Left lung (tissue), 10 donors: Measurements from ENCODE around the gene HIVEP1. TPM values are rescaled to one million over a fixed set of nuclear protein-coding genes. Genes with fewer than 3 reads are reported as not detected.
A peak's percentile ranks its signal among the peaks of the same experiment; 100 is the strongest.

Experiments used
- ATAC-seq: fragments of 200-7000 bp; cut with Tn5 transposase; one replicate; pipeline ENCODE4 v1.9.1; 2020; ENCODE audit warnings: moderate library complexity
- DNase-seq, 4 donors: peaks; one replicate each; pipeline ENCODE4 v3.0.0-alpha.2; 2013 to 2020
- H3K27ac ChIP-seq, 2 donors: fragments of 200-600 bp; sonication (generic) in 1 of 2; one replicate each; pipeline versions ENCODE4 v1.5.0 to v1.8.0; 2020 to 2021
- H3K27me3 ChIP-seq, 2 donors: fragments of 200-600 bp; sonication (generic) in 1 of 2; one replicate each; pipeline versions ENCODE4 v1.5.0 to v1.8.0; 2020 to 2021
- H3K36me3 ChIP-seq, 2 donors: fragments of 200-600 bp; sonication (generic) in 1 of 2; one replicate each; pipeline versions ENCODE4 v1.5.0 to v1.8.0; 2020 to 2021
- H3K4me1 ChIP-seq, 2 donors: fragments of 200-600 bp; one replicate each; pipeline ENCODE4 v1.8.0; 2021
- H3K4me3 ChIP-seq, 2 donors: fragments of 200-600 bp; sonication (generic) in 1 of 2; one replicate each; pipeline versions ENCODE4 v1.5.0 to v1.8.0; 2020 to 2021; ENCODE audit warnings: mild to moderate bottlenecking in 1 of 2
- H3K9me3 ChIP-seq, 2 donors: fragments of 200-600 bp; sonication (generic) in 1 of 2; one replicate each; pipeline versions ENCODE4 v1.5.0 to v1.8.0; 2020 to 2021
- intact Hi-C, 2 donors: fragments of 100-400 bp; cut with DNase I; formaldehyde crosslinking; loops; one replicate each; pipeline versions ENCODE4 v1.11.2 to v1.14.2; 2022
- polyA plus RNA-seq, 6 donors: library from polyadenylated mRNA; unstranded; fragments of 120-200 nt; gene quantifications; one replicate each; pipeline ENCODE4 v1.2.1, GENCODE V29; 2013; ENCODE audit not compliant: insufficient read length in 6 of 6
- total RNA-seq, 2 donors: library from RNA; stranded (reverse); fragmentation: NEBNext Ultra II Directional; extraction: Animal tissue kit (Norgen Biotek cat#: 25700); gene quantifications; one replicate each; pipeline ENCODE4 v1.2.1, GENCODE V29; 2021
- TF ChIP-seq, protein P1 (sequence below), 2 donors: fragments of 200-600 bp; sonication (generic) in 1 of 2; IDR thresholded peaks; one replicate each; pipeline versions ENCODE4 v1.5.0 to v1.8.0; 2021; ENCODE audit warnings: antibody characterized with exemption in 2 of 2
- donor health status: DM: no; HTN: yes; CAD: no.
- donor health status: DM: no; HTN: no; CAD: no.

The HIVEP1 gene
- total and polyA plus RNA-seq, 8 donors = 24.1 to 35.9 (median 29.0) TPM

DNA sequence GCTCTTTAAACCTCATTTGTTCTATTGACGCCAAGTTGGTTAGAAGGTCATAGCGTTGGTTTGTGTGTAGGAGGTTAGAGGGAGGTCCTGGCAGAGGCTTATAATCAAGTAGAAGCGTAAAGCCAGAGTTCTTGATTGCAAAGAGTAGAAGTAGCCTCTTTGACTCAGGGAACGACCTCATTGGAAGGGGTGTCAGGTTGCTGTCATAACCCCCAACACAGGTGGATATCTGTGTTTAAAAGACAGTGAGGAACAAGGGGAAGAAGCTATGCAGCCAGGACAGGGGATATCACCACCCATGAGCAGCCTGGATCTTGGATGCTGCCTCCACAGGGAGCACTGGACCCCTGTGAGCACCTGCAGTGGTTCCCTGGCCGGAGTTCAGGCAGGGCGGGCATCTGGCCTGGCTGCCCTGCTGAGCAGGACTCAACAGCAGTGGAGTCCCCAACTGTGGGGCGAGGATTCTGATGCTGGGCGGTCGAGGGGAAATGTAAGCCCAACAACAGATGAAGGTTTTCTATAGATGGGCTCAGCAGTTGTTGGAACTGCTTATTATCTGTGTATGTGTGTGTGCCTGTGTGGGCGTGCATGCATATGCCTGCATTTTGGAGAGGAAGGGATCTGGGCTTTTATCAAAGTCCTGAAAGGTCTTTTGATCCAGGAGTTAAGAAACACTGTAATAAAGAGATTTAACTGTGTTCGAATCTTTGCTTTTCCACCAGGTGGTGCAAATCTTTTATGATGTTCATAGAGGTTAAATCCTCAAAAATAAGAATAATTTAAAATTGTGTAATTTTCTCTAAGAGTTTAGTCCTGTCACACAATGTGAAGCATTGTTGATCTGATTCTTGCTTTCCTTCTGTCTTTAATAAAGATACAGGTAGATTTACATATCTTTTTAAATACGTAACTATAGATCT is 27.7 kb downstream of the HIVEP1 start:
- H3K36me3 ChIP-seq = no peaks in the 10 kb centered on the region
- H3K4me1 ChIP-seq = peaks cover 3 to 10% of the 10 kb centered on the region in 2 donors
- no peak for DNase-seq
- no peak overlapping the region for H3K27ac ChIP-seq
- no peak overlapping the region for H3K4me3 ChIP-seq
- no peaks in the 10 kb centered on the region for H3K27me3 ChIP-seq
- intact Hi-C loops = no loop called here
- H3K9me3 ChIP-seq = no peaks in the 10 kb centered on the region
- TF ChIP-seq, protein P1, sequence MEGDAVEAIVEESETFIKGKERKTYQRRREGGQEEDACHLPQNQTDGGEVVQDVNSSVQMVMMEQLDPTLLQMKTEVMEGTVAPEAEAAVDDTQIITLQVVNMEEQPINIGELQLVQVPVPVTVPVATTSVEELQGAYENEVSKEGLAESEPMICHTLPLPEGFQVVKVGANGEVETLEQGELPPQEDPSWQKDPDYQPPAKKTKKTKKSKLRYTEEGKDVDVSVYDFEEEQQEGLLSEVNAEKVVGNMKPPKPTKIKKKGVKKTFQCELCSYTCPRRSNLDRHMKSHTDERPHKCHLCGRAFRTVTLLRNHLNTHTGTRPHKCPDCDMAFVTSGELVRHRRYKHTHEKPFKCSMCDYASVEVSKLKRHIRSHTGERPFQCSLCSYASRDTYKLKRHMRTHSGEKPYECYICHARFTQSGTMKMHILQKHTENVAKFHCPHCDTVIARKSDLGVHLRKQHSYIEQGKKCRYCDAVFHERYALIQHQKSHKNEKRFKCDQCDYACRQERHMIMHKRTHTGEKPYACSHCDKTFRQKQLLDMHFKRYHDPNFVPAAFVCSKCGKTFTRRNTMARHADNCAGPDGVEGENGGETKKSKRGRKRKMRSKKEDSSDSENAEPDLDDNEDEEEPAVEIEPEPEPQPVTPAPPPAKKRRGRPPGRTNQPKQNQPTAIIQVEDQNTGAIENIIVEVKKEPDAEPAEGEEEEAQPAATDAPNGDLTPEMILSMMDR (IDR thresholded peaks at IDR 0.05) = no peak
- ATAC-seq = no peak

DNA sequence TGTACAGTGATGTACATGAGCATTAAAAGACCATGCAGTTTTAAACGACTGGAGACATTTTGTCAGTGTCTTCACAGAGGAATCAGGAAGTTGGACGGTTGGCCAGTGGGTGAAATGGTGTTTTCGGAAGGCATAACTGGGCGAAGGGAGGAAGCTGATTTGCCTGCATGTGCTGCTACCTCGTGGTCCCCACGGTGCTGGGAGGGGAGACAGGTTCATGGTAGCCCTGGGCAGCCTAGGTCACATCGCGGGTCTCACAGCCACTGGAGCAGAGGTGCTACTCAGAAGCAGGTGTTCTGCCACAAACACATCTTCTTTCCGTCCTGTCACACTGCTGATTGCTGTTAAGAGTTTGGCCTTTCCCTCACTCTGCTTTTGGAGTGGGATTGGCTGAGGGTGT is 35.2 kb downstream of the HIVEP1 start:
- no peaks in the 10 kb centered on the region for H3K36me3 ChIP-seq
- ATAC-seq = peak; percentile 23
- peak in 1 of 4 donors; percentile 59 for DNase-seq
- no peaks in the 10 kb centered on the region for H3K27me3 ChIP-seq
- no peaks in the 10 kb centered on the region for H3K9me3 ChIP-seq
- H3K27ac ChIP-seq = peak overlapping the region in 1 of 2 donors; percentile 23
- peaks cover 5 to 56% of the 10 kb centered on the region in 2 donors for H3K4me1 ChIP-seq
- intact Hi-C loops = no loop called here
- TF ChIP-seq, protein P1 (IDR thresholded peaks at IDR 0.05) = no peak
- H3K4me3 ChIP-seq = no peak overlapping the region

GRCh38 chr6:12047792-12048432 is 35.8 kb downstream of the HIVEP1 start:
- Histone ChIP-seq H3K36me3 (no peaks in the 10 kb centered on the region), H3K27ac (no peak overlapping the region), H3K4me1 (peaks cover 5 to 62% of the 10 kb centered on the region in 2 donors), H3K9me3 (no peaks in the 10 kb centered on the region), H3K4me3 (no peak overlapping the region), H3K27me3 (no peaks in the 10 kb centered on the region)
- TF ChIP-seq, protein P1 (IDR thresholded peaks at IDR 0.05) = no peak
- intact Hi-C loops = no loop called here
- ATAC-seq (no peak), DNase-seq (no peak)

DNA sequence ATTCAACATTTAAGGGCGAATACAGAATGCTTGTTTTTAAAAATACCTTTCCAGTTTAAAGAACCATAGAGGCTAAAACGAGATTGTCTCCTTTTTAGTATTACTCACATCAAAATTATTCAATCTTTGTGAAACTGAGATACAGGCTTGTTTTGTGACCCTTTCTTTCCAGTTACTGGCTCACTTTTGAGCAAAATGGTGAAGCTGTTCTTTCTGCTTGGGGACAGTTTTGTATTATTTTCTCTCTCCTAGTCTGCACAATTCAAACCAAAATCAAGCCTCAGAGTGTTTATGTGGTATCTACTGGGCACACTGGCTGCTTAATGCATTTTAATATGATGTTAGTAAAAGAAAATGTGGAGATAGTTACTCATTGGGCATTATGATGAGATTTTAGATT is 36.5 kb downstream of the HIVEP1 start:
- TF ChIP-seq, protein P1 (IDR thresholded peaks at IDR 0.05) = no peak
- H3K4me1 ChIP-seq = peaks cover 5 to 67% of the 10 kb centered on the region in 2 donors
- H3K27me3 ChIP-seq = no peaks in the 10 kb centered on the region
- intact Hi-C loops = no loop called here
- peak overlapping the region in 1 of 2 donors; percentile 37 for H3K27ac ChIP-seq
- H3K4me3 ChIP-seq = no peak overlapping the region
- ATAC-seq (no peak), DNase-seq (no peak)
- no peaks in the 10 kb centered on the region for H3K9me3 ChIP-seq
- no peaks in the 10 kb centered on the region for H3K36me3 ChIP-seq

- TF ChIP-seq, protein P1 (IDR thresholded peaks at IDR 0.05) = no peak
- no peaks in the 10 kb centered on the region for H3K27me3 ChIP-seq
- DNase-seq (no peak), ATAC-seq (no peak)
- intact Hi-C loops = no loop called here
- H3K4me1 ChIP-seq = peaks cover 5 to 67% of the 10 kb centered on the region in 2 donors
- no peaks in the 10 kb centered on the region for H3K36me3 ChIP-seq
- H3K9me3 ChIP-seq = no peaks in the 10 kb centered on the region
- H3K4me3 ChIP-seq = no peak overlapping the region
- H3K27ac ChIP-seq = peak overlapping the region in 1 of 2 donors; percentile 51
These were observed 37.1 kb downstream of the HIVEP1 start for GRCh38 chr6:12049165-12049564.
